ENCODE results near the gene RGS7BP. TPM values are rescaled to one million over a fixed set of nuclear protein-coding genes. Genes with fewer than 3 reads are reported as not detected.
A peak's percentile ranks its signal among the peaks of the same experiment; 100 is the strongest.

Gene RGS7BP
- total and polyA plus RNA-seq, 2 donors (not counting 1 experiment from before 2014, with no cell fraction given), result under 0.01 to 0.20 TPM

GRCh38 chr5:64655596-64655995 is 149.8 kb downstream of the RGS7BP start:
- Histone ChIP-seq H3K9me3 (ENCODE audit: control insufficient read depth, insufficient read depth, low read depth, low read length) (no peaks in the 10 kb centered on the region), H3K4me3 (replicated peaks in 1 of 4; ENCODE audit: control extremely low read depth in 1 of 4, insufficient read depth in 1 of 4, low read depth in 3 of 4, low read length in 4 of 4) (no peak overlapping the region), H3K9ac (ENCODE audit: insufficient read depth, low read length) (no peak overlapping the region), H3K4me1 (ENCODE audit: control insufficient read depth, extremely low read depth, insufficient read depth, low read length) (no peaks in the 10 kb centered on the region), H2AFZ (ENCODE audit: low read length) (no peak overlapping the region), H4K20me1 (ENCODE audit: control insufficient read depth, extremely low read depth, insufficient read depth, low read length) (no peaks in the 10 kb centered on the region), H3K36me3 (ENCODE audit: control insufficient read depth, insufficient read depth, low read length) (no peaks in the 10 kb centered on the region), H3K27me3 (ENCODE audit: control insufficient read depth, insufficient read depth, low read length) (no peaks in the 10 kb centered on the region), H3K4me2 (ENCODE audit: extremely low read depth, insufficient read depth, low read length) (no peak overlapping the region), H3K79me2 (ENCODE audit: control insufficient read depth, insufficient read depth, low read length) (no peaks in the 10 kb centered on the region), H3K27ac (ENCODE audit: insufficient read depth, low read length) (no peak overlapping the region)
- DNase-seq (ENCODE audit: low read depth in 2 of 2), result no peak
- TF ChIP-seq CTCF (conservative IDR thresholded peaks at IDR 0.05 in 1 of 2, IDR thresholded peaks at IDR 0.05 in 1 of 2; ENCODE audit: low read depth in 1 of 2, low read length in 2 of 2) (no peak), EZH2 (IDR thresholded peaks at IDR 0.05; ENCODE audit: low read length, missing control alignments) (no peak)

GRCh38 chr5:64659289-64659688 is 153.5 kb downstream of the RGS7BP start:
- Histone ChIP-seq H4K20me1 (ENCODE audit: control insufficient read depth, extremely low read depth, insufficient read depth, low read length) (no peaks in the 10 kb centered on the region), H3K4me3 (replicated peaks in 1 of 4; ENCODE audit: control extremely low read depth in 1 of 4, insufficient read depth in 1 of 4, low read depth in 3 of 4, low read length in 4 of 4) (no peak overlapping the region), H2AFZ (ENCODE audit: low read length) (no peak overlapping the region), H3K27me3 (ENCODE audit: control insufficient read depth, insufficient read depth, low read length) (peaks cover 3% of the 10 kb centered on the region), H3K36me3 (ENCODE audit: control insufficient read depth, insufficient read depth, low read length) (no peaks in the 10 kb centered on the region), H3K4me2 (ENCODE audit: extremely low read depth, insufficient read depth, low read length) (no peak overlapping the region), H3K9me3 (ENCODE audit: control insufficient read depth, insufficient read depth, low read depth, low read length) (no peaks in the 10 kb centered on the region), H3K9ac (ENCODE audit: insufficient read depth, low read length) (no peak overlapping the region), H3K4me1 (ENCODE audit: control insufficient read depth, extremely low read depth, insufficient read depth, low read length) (no peaks in the 10 kb centered on the region), H3K27ac (ENCODE audit: insufficient read depth, low read length) (no peak overlapping the region), H3K79me2 (ENCODE audit: control insufficient read depth, insufficient read depth, low read length) (no peaks in the 10 kb centered on the region)
- DNase-seq (ENCODE audit: low read depth in 2 of 2), result peak in 1 of 2 donors; percentile 30
- TF ChIP-seq EZH2 (IDR thresholded peaks at IDR 0.05; ENCODE audit: low read length, missing control alignments), result no peak
- TF ChIP-seq CTCF (conservative IDR thresholded peaks at IDR 0.05 in 1 of 2, IDR thresholded peaks at IDR 0.05 in 1 of 2; ENCODE audit: low read depth in 1 of 2, low read length in 2 of 2), result no peak

Other genes starting within 250 kb of the RGS7BP start
- not detected in 2 replicates for gene SHISAL2B, start 184.5 kb downstream of the RGS7BP start, total RNA-seq
- gene SHISAL2B, start 184.5 kb downstream of the RGS7BP start, polyA plus RNA-seq, result not detected in 2 replicates

Data from fibroblast of lung (primary cell).